ENCODE measurements around the gene SLC24A5.
A peak's percentile ranks its signal among the peaks of the same experiment; 100 is the strongest.

The SLC24A5 gene

GRCh38 chr15:48191574-48192225 lies 70.9 kb downstream of the SLC24A5 start, which contains the start of gene CTXN2:
CTXN2 (plus strand) TSS chr15:48191665; CDS start chr15:48201301, 9,636 bp downstream.
- Histone ChIP-seq H3K4me3 (ENCODE audit: low read length) (peak within 1 kb of the TSS; percentile 74), H3K36me3 (ENCODE audit: insufficient read depth, low read depth, low read length) (no peaks in the 10 kb centered on the region), H3K9me3 (ENCODE audit: insufficient read depth, low read depth, low read length) (no peaks in the 10 kb centered on the region), H3K4me1 (ENCODE audit: insufficient read depth, low read length) (peaks cover 4% of the 10 kb centered on the region; the same call in 1 of the 2 replicates), H3K27ac (ENCODE audit: low read length) (no peak within 1 kb of the TSS), H3K9ac (ENCODE audit: low read depth, low read length) (no peak within 1 kb of the TSS), H3K27me3 (ENCODE audit: insufficient read depth, low read length) (peaks cover 24% of the 10 kb centered on the region)

Data from iPS-20b (cell line).